ENCODE measurements around the gene PSMB3.
A peak's percentile ranks its signal among the peaks of the same experiment; 100 is the strongest.

The PSMB3 gene

GRCh38 chr17:38719943-38720641, 32.4 kb upstream of the PSMB3 start:
- Histone ChIP-seq H3K27ac (ENCODE audit: extremely low read depth, low read depth, low read length) (no peak overlapping the region), H3K9me3 (ENCODE audit: control insufficient read depth, insufficient read depth, low read depth, low read length) (no peaks in the 10 kb centered on the region), H3K36me3 (ENCODE audit: control insufficient read depth in 2 of 2, insufficient read depth in 1 of 2, low read length in 2 of 2) (peaks cover 3 to 76% of the 10 kb centered on the region in 2 experiments; a peak in 2 of 3 replicates), H3K4me3 (ENCODE audit: low read depth, low read length) (no peak overlapping the region), H3K4me1 (ENCODE audit: control insufficient read depth, insufficient read depth, low read length) (no peaks in the 10 kb centered on the region)
- TF ChIP-seq SCRT1 (tag by site-specific recombination; IDR thresholded peaks at IDR 0.05; ENCODE audit: borderline replicate concordance) (peak; percentile 59; the same call in 1 of the 2 replicates), BCL11B (tag by site-specific recombination; IDR thresholded peaks at IDR 0.05; ENCODE audit: low read depth) (no peak), ZNF664 (tag by site-specific recombination; IDR thresholded peaks at IDR 0.05) (no peak), ZNF707 (tag by site-specific recombination; IDR thresholded peaks at IDR 0.05) (no peak), ZNF610 (tag by site-specific recombination; IDR thresholded peaks at IDR 0.05; ENCODE audit: borderline replicate concordance) (no peak), SCRT2 (tag by site-specific recombination; IDR thresholded peaks at IDR 0.05) (peak; percentile 59; the same call in 1 of the 2 replicates), KLF8 (tag by site-specific recombination; IDR thresholded peaks at IDR 0.05) (peak; percentile 57; the same call in 1 of the 2 replicates), ZNF404 (tag by site-specific recombination; IDR thresholded peaks at IDR 0.05) (no peak), ZEB2 (tag by site-specific recombination; IDR thresholded peaks at IDR 0.05) (no peak), SALL2 (tag by site-specific recombination; IDR thresholded peaks at IDR 0.05; ENCODE audit: borderline replicate concordance) (no peak), SP2 (tag by site-specific recombination; IDR thresholded peaks at IDR 0.05) (peak; percentile 29), ZNF600 (tag by site-specific recombination; IDR thresholded peaks at IDR 0.05) (no peak)
- TF ChIP-seq, protein P1, sequence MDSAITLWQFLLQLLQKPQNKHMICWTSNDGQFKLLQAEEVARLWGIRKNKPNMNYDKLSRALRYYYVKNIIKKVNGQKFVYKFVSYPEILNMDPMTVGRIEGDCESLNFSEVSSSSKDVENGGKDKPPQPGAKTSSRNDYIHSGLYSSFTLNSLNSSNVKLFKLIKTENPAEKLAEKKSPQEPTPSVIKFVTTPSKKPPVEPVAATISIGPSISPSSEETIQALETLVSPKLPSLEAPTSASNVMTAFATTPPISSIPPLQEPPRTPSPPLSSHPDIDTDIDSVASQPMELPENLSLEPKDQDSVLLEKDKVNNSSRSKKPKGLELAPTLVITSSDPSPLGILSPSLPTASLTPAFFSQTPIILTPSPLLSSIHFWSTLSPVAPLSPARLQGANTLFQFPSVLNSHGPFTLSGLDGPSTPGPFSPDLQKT (IDR thresholded peaks at IDR 0.05; ENCODE audit: borderline replicate concordance, low read depth, low read length), result no peak
- TF ChIP-seq, protein P2, sequence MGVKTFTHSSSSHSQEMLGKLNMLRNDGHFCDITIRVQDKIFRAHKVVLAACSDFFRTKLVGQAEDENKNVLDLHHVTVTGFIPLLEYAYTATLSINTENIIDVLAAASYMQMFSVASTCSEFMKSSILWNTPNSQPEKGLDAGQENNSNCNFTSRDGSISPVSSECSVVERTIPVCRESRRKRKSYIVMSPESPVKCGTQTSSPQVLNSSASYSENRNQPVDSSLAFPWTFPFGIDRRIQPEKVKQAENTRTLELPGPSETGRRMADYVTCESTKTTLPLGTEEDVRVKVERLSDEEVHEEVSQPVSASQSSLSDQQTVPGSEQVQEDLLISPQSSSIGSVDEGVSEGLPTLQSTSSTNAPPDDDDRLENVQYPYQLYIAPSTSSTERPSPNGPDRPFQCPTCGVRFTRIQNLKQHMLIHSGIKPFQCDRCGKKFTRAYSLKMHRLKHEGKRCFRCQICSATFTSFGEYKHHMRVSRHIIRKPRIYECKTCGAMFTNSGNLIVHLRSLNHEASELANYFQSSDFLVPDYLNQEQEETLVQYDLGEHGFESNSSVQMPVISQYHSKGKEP (tag by site-specific recombination; IDR thresholded peaks at IDR 0.05), result 0 out of 2 replicates have a peak, but pooled peaks have one; percentile 27
- CTCF ChIA-PET, result interaction anchor here (0.6 to 2.1 kb wide), 3 partner anchors 8 to 46 kb away, joined by 3 to 18 read pairs (median 9); no protein-coding TSS in a partner anchor
- POLR2A ChIA-PET, result interaction anchor here (0.7 to 1.9 kb wide), 3 partner anchors 9 to 11 kb away, joined by 3 to 5 read pairs (median 3); no protein-coding TSS in a partner anchor

GRCh38 chr17:38720941-38721340, 31.6 kb upstream of the PSMB3 start:
- TF ChIP-seq ZNF433 (tag by site-specific recombination; IDR thresholded peaks at IDR 0.05; ENCODE audit: low read depth), result no peak
- H3K27ac ChIP-seq (ENCODE audit: extremely low read depth, low read depth, low read length), result no peak overlapping the region
- H3K4me3 ChIP-seq (ENCODE audit: low read depth, low read length), result no peak overlapping the region
- ChIA-PET CTCF (no interaction called here), POLR2A (interaction anchor here (0.5 kb wide), 1 partner anchor 14 kb away, joined by 3 read pairs; no protein-coding TSS in a partner anchor)
- H3K9me3 ChIP-seq (ENCODE audit: control insufficient read depth, insufficient read depth, low read depth, low read length), result no peaks in the 10 kb centered on the region
- no peaks in the 10 kb centered on the region for H3K4me1 ChIP-seq (ENCODE audit: control insufficient read depth, insufficient read depth, low read length)
- H3K36me3 ChIP-seq (ENCODE audit: control insufficient read depth in 2 of 2, insufficient read depth in 1 of 2, low read length in 2 of 2), result peaks cover 3 to 71% of the 10 kb centered on the region in 2 experiments; a peak in 2 of 3 replicates

GRCh38 chr17:38721802-38722201, 30.7 kb upstream of the PSMB3 start:
- ChIA-PET CTCF (interaction anchor here (0.6 kb wide), 1 partner anchor 9 kb away, joined by 4 read pairs; no protein-coding TSS in a partner anchor), POLR2A (no interaction called here)
- Histone ChIP-seq H3K4me1 (ENCODE audit: control insufficient read depth, insufficient read depth, low read length) (no peaks in the 10 kb centered on the region), H3K4me3 (ENCODE audit: low read depth, low read length) (no peak overlapping the region), H3K27ac (ENCODE audit: extremely low read depth, low read depth, low read length) (no peak overlapping the region), H3K36me3 (ENCODE audit: control insufficient read depth in 2 of 2, insufficient read depth in 1 of 2, low read length in 2 of 2) (peaks cover 3 to 62% of the 10 kb centered on the region in 2 experiments; a peak in 2 of 3 replicates), H3K9me3 (ENCODE audit: control insufficient read depth, insufficient read depth, low read depth, low read length) (no peaks in the 10 kb centered on the region)
- TF ChIP-seq HIC1 (tag by site-specific recombination; IDR thresholded peaks at IDR 0.05), result no peak
- TF ChIP-seq ZNF488 (tag by site-specific recombination; IDR thresholded peaks at IDR 0.05), result no peak
- TF ChIP-seq ZBTB49 (tag by site-specific recombination; IDR thresholded peaks at IDR 0.05; ENCODE audit: low read depth), result no peak

Measured in HEK293 (cell line).